Measurements from ENCODE around the gene UBE2G1.
"Not testable (repeated sequence)": the region's sequence is repeated elsewhere in the genome, so short reads cannot be mapped to it uniquely, and the experiment has no call there.

The UBE2G1 gene

DNA sequence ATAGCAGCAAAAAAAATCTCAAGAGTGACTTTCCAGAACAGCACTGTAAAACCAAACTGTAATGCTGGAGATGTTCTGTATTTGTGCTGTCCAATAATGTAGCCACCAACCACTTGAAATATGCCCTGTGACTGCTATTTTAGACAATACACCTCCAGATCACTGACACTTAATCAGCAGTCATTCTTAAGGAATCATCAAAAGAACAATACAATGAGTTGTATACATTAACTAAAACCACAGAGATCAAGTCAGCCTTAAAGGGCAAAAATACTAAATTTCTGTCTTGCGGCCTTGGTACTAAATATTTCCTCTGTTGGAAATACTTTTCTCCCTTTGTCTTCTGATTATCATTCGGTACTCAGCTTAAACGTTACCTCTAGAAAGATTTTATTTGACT, 69.1 kb downstream of the UBE2G1 start:
- no peak for DNase-seq

GRCh38 chr17:4295686-4296085, 70.8 kb downstream of the UBE2G1 start:
- no peak for DNase-seq

- no peak for DNase-seq
Observed at GRCh38 chr17:4293572-4293971, 72.9 kb downstream of the UBE2G1 start.

DNA sequence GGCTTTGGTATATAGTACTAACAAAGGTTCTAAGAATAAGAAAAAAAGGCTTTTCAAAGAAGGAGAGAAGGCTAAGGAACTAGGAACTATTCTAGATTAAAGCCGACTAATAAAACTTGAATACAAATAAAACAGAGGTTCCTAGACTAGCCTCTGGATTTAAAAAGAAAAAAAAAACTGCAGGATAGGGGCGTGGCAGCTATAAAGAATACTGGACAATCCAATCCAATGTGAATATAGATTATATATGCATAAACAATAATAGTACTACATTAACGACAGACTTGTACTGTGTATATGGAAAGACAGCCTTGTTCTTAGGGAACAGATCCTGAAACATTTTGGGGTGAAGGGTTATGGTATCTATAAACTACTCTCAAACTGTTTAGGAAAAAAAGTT, 78.8 kb downstream of the UBE2G1 start:
- DNase-seq: no peak

- DNase-seq: no peak
Observed at GRCh38 chr17:4276514-4276913, 90.0 kb downstream of the UBE2G1 start.

GRCh38 chr17:4272972-4273368, 93.5 kb downstream of the UBE2G1 start:
- no peak for DNase-seq

DNA sequence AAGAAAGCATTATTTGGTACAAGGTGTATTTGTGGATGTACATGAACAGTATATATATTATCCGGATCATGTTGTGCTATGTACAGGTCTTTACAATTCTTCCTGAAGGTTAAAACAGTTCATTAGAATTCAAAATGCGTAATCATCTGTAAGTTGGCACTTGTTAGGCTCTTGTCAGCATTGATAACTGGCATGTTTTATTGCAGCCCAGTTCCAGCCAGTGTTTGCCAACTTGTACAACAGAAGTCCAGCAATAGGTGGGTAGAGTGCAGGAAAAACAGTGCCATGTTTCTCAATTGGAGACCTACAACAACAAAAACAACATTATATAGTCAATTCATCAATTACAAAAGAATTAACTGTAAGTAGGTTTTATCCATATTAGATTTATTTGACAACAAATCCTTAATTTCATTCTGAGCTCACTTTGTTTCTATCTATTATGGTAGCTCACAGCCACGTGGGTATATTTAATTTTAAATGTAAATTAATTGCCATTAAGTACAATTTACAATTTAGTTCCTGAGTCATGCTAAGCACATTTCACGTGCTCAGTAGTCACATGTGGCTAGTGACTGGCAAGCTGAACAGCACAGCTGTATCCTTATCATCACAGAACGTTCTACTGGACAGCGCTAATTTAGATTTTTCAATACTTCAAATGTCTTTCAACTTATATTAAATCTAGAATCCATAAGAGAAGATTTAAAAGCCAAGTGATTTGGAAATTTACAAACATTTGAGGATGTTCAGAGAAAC, 94.1 kb downstream of the UBE2G1 start:
- DNase-seq: no peak

- DNase-seq: no peak
Observed at GRCh38 chr17:4270736-4271135, 95.7 kb downstream of the UBE2G1 start.

DNA sequence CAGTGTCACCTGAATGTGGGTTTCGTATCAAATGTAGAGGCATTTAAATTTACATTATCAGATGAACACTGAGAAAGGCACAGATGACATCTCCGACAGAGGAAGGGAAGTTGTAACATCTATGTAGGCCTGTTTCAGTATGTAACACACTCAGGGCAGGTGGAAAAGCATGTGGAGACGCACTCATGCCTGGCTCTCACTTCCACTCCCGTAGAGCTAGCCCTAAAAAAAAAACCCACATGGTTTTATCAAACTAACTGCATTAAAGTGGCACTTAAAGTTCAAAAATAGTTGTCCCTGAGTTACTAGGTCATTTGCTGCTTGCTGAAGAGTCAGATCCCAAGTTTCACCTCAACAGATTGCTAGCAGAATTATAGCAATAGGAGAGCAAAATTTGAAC, 96.6 kb downstream of the UBE2G1 start:
- no peak for DNase-seq

DNA sequence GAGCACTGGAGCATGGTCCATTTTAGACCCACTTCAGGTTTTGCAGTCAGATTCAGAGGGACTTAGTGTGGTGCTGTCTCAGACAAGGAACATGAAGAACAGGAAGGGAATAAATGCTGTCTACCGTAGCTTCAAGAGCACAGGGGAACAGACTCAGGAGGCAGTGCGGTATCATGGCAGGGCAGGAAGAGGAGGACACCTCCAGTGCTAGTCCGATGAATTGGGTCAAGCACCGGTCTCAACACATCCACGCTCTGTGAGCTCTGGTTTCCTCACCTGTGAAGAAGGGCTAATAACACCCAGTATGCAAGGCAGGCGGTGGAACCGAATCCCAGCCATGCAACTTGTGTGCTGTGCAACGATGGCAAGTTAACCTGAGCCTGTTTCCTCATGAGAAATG, 99.1 kb downstream of the UBE2G1 start:
- no peak for DNase-seq

DNA sequence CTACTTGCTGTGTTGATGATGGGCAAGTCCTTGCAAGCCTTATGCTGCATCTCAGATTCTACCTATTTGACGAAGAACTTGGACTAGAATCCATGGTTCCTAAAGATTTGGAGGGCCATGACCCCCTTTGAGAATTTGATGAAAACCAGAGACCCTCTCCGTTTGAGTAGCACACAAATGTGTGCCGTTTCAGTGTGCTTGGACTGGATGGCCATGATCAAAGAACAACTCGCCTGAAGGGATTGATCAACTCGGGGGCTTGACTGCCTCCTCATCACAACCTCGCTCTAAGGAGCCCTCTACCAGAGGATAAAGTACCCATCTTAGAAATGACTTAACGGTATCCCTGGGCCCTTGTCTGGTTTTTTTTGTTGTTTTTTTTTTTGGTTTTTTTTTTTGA, 99.9 kb downstream of the UBE2G1 start:
- no peak for DNase-seq

GRCh38 chr17:4263282-4264215, 102.9 kb downstream of the UBE2G1 start, which contains the start of gene ANKFY1:
ANKFY1 (minus strand) TSS chr17:4263979; CDS start chr17:4263941, 38 bp downstream.
- peak; percentile 59 for DNase-seq

- no peak for DNase-seq
Observed at GRCh38 chr17:4262703-4263102, 103.8 kb downstream of the UBE2G1 start.

DNA sequence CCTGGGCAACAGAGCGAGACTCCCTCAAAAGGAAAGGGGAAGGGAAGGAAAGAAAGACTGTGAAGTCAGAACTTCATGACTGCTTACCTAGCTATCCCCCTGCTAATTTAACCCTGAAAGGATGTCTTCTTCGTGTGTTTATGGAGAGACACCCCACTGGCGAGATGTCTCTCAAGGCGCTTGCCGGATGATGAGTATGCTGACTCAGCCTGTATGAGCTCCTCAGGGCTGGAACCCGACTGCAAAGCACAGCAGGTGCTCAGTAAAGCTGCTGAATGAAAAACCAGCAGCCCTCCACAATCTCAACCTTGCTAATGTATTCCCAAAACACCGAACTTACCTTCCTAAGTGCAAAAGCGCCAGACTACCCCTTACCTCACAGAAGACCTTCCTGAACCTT, 105.0 kb downstream of the UBE2G1 start:
- no peak for DNase-seq

DNA sequence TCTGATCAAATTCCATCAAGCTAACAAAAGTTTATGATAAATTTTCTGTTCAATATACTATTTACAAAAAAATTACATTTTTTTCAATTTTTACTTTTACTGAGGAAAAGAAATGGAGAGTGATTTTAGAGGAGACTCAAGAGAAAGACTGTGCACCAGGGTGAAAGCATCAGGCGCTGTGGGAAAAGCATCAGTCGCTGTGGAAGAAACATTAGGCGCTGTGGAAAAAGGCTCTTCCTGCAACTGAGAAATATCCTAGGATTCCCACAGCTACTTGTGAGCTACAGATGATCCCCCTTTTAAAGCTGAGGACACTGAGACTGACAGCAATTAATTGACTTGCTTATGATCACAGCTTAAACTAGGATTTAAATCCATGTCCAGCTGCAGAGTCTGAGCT, 107.6 kb downstream of the UBE2G1 start:
- no peak for DNase-seq

- DNase-seq: no peak
Observed at GRCh38 chr17:4256952-4257351, 109.5 kb downstream of the UBE2G1 start.

DNA sequence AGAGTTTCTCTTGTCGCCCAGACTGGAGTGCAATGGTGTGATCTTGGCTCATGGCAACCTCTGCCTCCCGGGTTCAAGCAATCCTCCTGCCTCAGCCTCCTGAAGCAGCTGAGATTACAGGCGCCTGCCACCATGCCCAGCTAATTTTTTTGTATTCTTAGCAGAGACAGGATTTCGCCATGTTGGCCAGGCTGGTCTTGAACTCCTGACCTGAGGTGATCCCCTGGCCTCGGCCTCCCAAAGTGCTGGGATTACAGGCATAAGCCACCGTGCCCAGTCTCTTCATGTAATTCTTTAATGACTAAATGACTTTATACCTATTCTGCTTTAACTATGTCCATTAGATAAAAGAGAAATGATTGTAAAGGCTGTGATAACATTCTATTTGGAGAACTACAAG, 111.2 kb downstream of the UBE2G1 start:
- not testable (repeated sequence) for DNase-seq

GRCh38 chr17:4250887-4251286, 115.6 kb downstream of the UBE2G1 start:
- no peak for DNase-seq

GRCh38 chr17:4249452-4250029, 116.9 kb downstream of the UBE2G1 start:
- DNase-seq: peak; percentile 21 to 41

DNA sequence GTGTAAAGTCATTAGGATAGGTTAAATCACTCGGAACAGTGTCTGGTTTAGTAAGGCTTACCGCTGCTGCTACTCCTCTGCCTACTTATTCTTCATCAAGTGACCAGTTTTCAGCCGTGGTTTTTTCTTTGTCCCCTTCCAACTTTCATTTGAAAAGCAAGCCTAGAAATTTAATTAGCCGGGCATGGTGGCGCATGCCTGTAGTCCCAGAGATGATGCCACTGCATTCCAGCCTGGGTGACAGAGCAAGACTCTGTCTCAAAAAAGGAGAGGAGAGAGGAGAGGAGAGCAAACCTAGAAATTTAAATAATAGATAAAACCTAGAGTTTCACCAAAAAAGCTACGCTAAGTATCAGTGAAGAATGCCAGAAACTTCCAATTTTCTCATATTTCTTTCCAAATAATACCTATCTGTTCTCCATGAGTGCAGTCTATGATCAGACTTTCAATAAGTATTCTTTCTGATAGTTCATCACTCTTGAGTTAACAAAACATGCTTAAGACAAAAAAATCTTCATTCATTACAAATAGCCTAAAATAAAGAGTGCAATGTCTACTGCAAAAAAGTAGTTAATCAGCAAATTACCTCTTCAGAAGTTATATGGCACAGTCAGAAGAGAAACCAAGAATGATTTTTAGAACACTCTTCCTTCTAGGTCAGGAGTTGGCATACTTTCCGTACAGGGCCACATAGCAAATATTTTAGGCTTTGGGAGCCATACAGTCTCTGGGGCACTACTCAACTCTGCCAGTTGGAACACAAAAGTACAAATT, 117.8 kb downstream of the UBE2G1 start:
- DNase-seq: no peak

- DNase-seq: no peak
Observed at GRCh38 chr17:4247971-4248388, 118.5 kb downstream of the UBE2G1 start.

DNA sequence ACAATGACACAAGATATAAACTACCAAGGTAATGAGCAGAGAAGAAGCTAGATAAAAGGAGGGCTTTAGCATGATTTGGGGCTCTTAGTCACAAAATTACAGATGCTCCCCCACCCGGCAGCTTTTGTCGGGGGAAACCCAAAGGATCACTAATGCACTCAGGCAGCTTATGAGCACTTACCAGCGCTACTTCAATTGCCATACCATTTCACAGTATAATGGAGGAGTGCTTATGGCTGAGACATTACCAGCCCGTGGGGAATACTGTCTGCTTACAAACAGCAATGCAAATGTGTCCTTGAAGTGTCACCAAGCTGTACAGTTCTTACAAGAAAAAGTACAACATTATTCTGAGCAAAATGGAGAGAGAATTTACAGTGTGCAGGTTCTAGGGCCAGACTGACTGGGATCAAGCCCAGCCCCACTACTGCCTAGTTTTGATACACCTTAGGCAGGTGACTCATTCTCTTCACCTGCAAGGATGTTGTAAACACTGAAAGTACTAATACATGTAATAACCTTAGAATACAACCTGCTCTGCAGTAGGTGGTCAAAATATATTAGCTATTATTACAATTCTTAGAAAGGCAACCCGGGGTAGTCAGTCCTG, 119.0 kb downstream of the UBE2G1 start:
- DNase-seq: no peak

Data from AML-193 (cell line).